H1 (cell line): Measurements from ENCODE around the gene STEAP3.

Experiments
- EGR1 ChIP-seq: IDR thresholded peaks from 2 replicates; pipeline ENCODE4 v1.6.1; 2011; ENCODE audit warnings: low read depth, low read length, borderline replicate concordance
- NANOG ChIP-seq: IDR thresholded peaks from 2 replicates; pipeline ENCODE4 v1.6.1; 2011; ENCODE audit warnings: low read length, low read depth, mild to moderate bottlenecking, inconsistent platforms; ENCODE audit not compliant: insufficient read depth, poor library complexity, severe bottlenecking
- POLR2AphosphoS5 ChIP-seq: IDR thresholded peaks from 2 replicates; pipeline ENCODE4 v1.6.1; 2011; ENCODE audit warnings: low read depth, low read length
- RBBP5 ChIP-seq: IDR thresholded peaks from 2 replicates; pipeline ENCODE4 v1.7.1; 2012; ENCODE audit warnings: low read depth, mild to moderate bottlenecking, inconsistent platforms, low read length, moderate library complexity, borderline replicate concordance
- YY1 ChIP-seq: IDR thresholded peaks from 2 replicates; pipeline ENCODE4 v1.6.1; 2011; ENCODE audit warnings: low read depth, mild to moderate bottlenecking, low read length
- TF ChIP-seq, protein P1 (sequence below), 3 experiments: IDR thresholded peaks; 1 replicate in 2 of 3; 2 replicates in 1 of 3; pipeline versions ENCODE4 v1.5.1 to v1.6.1; 2011; ENCODE audit warnings: low read length in 3 of 3, mild to moderate bottlenecking in 3 of 3, inconsistent platforms in 2 of 3, low read depth in 1 of 3, moderate library complexity in 1 of 3; ENCODE audit not compliant: insufficient read depth in 1 of 3; ENCODE audit errors: control extremely low read depth in 1 of 3

DNA sequence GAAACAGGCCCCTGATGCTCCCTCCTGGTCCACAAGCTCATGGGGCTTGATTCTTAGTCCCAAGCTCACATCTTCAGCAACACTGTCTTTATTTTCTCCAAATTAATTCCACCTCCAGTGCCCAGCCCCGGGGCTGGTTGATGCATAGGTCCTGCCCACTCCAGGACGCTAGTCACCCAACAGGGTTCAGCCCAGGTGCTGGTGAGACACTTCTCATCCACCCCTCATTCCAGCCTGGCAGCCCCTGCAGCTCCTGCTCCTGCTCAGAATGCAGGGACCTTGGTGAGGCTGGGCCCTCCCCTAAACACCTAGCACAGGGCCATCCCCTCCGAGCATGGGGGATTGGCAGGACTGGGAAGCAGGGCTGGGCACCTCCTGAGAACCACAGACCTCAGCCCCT, 25.7 kb downstream of the STEAP3 start:
- no peak for TF ChIP-seq RBBP5
- TF ChIP-seq EGR1 = no peak
- TF ChIP-seq, protein P1, sequence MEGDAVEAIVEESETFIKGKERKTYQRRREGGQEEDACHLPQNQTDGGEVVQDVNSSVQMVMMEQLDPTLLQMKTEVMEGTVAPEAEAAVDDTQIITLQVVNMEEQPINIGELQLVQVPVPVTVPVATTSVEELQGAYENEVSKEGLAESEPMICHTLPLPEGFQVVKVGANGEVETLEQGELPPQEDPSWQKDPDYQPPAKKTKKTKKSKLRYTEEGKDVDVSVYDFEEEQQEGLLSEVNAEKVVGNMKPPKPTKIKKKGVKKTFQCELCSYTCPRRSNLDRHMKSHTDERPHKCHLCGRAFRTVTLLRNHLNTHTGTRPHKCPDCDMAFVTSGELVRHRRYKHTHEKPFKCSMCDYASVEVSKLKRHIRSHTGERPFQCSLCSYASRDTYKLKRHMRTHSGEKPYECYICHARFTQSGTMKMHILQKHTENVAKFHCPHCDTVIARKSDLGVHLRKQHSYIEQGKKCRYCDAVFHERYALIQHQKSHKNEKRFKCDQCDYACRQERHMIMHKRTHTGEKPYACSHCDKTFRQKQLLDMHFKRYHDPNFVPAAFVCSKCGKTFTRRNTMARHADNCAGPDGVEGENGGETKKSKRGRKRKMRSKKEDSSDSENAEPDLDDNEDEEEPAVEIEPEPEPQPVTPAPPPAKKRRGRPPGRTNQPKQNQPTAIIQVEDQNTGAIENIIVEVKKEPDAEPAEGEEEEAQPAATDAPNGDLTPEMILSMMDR (IDR thresholded peaks at IDR 0.05; ENCODE audit: control extremely low read depth in 1 of 3, insufficient read depth in 1 of 3, low read depth in 1 of 3, low read length in 3 of 3) = no peak
- no peak for TF ChIP-seq NANOG
- no peak for TF ChIP-seq YY1
- TF ChIP-seq POLR2AphosphoS5 = no peak
